Tibial nerve (tissue), 4 donors: ENCODE data around the gene ITGAL. TPM values are rescaled to one million over a fixed set of nuclear protein-coding genes. Genes with fewer than 3 reads are reported as not detected.

ENCODE experiments used
- DNase-seq, 2 donors: peaks; one replicate each; pipeline ENCODE4 v3.0.0-alpha.2; 2019; ENCODE audit warnings: low spot score in 2 of 2
- H3K27ac ChIP-seq, 4 donors: fragments of 200-600 bp; sonication (generic) in 3 of 4; one replicate each; pipeline ENCODE4 v1.5.1; 2017 to 2019; ENCODE audit warnings: mild to moderate bottlenecking in 1 of 4
- H3K27me3 ChIP-seq, 2 donors: fragments of 200-600 bp; sonication (generic) in 1 of 2; one replicate each; pipeline versions ENCODE4 v1.5.1 to v1.6.0; 2017 to 2019
- H3K36me3 ChIP-seq, 3 donors: fragments of 200-600 bp; sonication (generic); one replicate each; pipeline ENCODE4 v1.5.1; 2018 to 2019
- H3K4me1 ChIP-seq, 4 donors: fragments of 200-600 bp; sonication (generic) in 3 of 4; one replicate each; pipeline ENCODE4 v1.5.1; 2017 to 2019
- H3K4me3 ChIP-seq, 4 donors: fragments of 200-600 bp; sonication (generic) in 3 of 4; one replicate each; pipeline ENCODE4 v1.5.1; 2017 to 2019; ENCODE audit warnings: mild to moderate bottlenecking in 1 of 4, moderate library complexity in 1 of 4
- H3K9me3 ChIP-seq, 4 donors: fragments of 200-600 bp; sonication (generic) in 3 of 4; one replicate each; pipeline ENCODE4 v1.5.1; 2017 to 2019
- CTCF ChIP-seq, 5 experiments: fragments of 200-600 bp in 3 of 5; fragments of 450-650 bp in 2 of 5; sonication (generic) in 3 of 5; IDR thresholded peaks; one replicate each; pipeline ENCODE4 v1.5.1; 2016 to 2019; ENCODE audit warnings: antibody characterized with exemption in 5 of 5, mild to moderate bottlenecking in 3 of 5, moderate library complexity in 2 of 5
- EP300 ChIP-seq, 2 donors: sonication (generic); formaldehyde crosslinking; IDR thresholded peaks; one replicate each; pipeline ENCODE4 v1.6.1; 2017; ENCODE audit warnings: antibody characterized with exemption in 2 of 2, mild to moderate bottlenecking in 1 of 2
- POLR2A ChIP-seq, 2 donors: fragments of 450-650 bp; IDR thresholded peaks; one replicate each; pipeline ENCODE4 v1.6.1; 2017; ENCODE audit warnings: antibody characterized with exemption in 2 of 2, mild to moderate bottlenecking in 2 of 2, moderate library complexity in 2 of 2
- WGBS, 2 donors: methylation state at CpG; one replicate each; pipeline ENCODE4 v1.1.5; 2018; 5-methylcytosine and 5-hydroxymethylcytosine counted together
- total RNA-seq, 4 donors: library from RNA; depleted of rRNA; stranded (reverse); fragments of >200 nt; gene quantifications; one replicate each; pipeline ENCODE4 v1.1.0, GENCODE V29; 2016

The ITGAL gene
- total RNA-seq, 4 donors from 2014 or later, result 2.4 to 8.8 (median 2.9) TPM

- Histone ChIP-seq H3K4me1 (peaks cover 0 to 22% (median 0%) of the 10 kb centered on the region in 4 donors), H3K4me3 (no peak overlapping the region), H3K27ac (no peak overlapping the region), H3K9me3 (no peaks in the 10 kb centered on the region), H3K27me3 (no peaks in the 10 kb centered on the region), H3K36me3 (peaks cover 0 to 8% (median 0%) of the 10 kb centered on the region in 3 donors)
- TF ChIP-seq EP300 (IDR thresholded peaks at IDR 0.05), result no peak
- no peak for TF ChIP-seq POLR2A (IDR thresholded peaks at IDR 0.05)
- TF ChIP-seq CTCF (IDR thresholded peaks at IDR 0.05), result no peak
- 72 to 76% methylated on average over 8 of the region's 8 CpGs for WGBS, 2 donors
- DNase-seq, result no peak
These were observed 76.1 kb downstream of the ITGAL start for GRCh38 chr16:30548416-30549253.

DNA sequence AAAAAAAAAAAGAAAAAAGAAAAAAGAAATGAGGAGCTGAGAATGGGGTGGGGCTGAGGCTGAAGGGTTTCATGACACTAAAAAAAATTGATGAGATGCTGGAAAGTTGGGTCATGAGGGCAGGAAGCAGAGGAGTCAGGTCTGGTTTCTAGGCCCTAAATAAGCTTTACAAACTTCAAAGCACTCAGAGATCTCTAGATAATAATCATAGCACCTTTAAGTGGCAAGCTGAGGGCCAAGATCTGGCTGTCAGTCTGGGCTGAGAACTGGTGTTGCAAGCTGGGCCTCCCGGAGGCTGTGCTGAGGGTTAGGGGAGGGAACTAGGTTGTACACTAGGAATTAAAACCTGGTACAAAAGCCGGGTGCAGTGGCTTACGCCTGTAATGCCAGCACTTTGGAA lies 79.2 kb downstream of the ITGAL start:
- TF ChIP-seq CTCF (IDR thresholded peaks at IDR 0.05), result no peak
- TF ChIP-seq POLR2A (IDR thresholded peaks at IDR 0.05), result no peak
- TF ChIP-seq EP300 (IDR thresholded peaks at IDR 0.05), result no peak
- DNase-seq, result no peak
- H3K9me3 ChIP-seq, result no peaks in the 10 kb centered on the region
- H3K27me3 ChIP-seq, result no peaks in the 10 kb centered on the region
- 70 to 78% methylated on average over 3 of the region's 3 CpGs for WGBS, 2 donors
- H3K4me3 ChIP-seq, result no peak overlapping the region
- H3K36me3 ChIP-seq, result peaks cover 0 to 37% (median 6%) of the 10 kb centered on the region in 3 donors
- H3K4me1 ChIP-seq, result peaks cover 0 to 33% (median 0%) of the 10 kb centered on the region in 4 donors
- peak overlapping the region in 1 of 4 donors; percentile 34 for H3K27ac ChIP-seq

DNA sequence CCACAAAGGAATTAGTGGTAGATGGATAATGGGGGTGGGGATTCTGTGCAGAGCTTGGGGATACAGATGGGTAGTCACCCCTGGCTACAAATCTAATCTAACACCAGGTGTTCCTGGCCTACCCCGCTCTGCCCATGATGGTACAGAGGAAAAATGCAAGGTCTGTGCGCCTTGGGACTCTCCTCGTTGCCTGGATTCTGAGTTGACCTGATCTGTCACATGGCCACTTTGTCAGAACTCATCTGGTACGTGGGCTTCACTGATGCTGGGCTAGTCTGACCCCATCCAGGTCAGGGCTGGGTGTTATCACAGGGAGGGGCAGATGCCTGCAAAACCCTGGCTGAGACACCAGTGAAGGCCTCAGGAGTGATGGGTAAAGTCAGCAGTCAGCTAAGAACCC lies 80.4 kb downstream of the ITGAL start:
- H3K4me1 ChIP-seq, result peaks cover 0 to 41% (median 7%) of the 10 kb centered on the region in 4 donors
- no peaks in the 10 kb centered on the region for H3K27me3 ChIP-seq
- WGBS, 2 donors, result 79 to 90% methylated on average over 4 of the region's 4 CpGs
- no peaks in the 10 kb centered on the region for H3K9me3 ChIP-seq
- DNase-seq, result no peak
- H3K36me3 ChIP-seq, result peaks cover 0 to 37% (median 6%) of the 10 kb centered on the region in 3 donors
- H3K27ac ChIP-seq, result no peak overlapping the region
- H3K4me3 ChIP-seq, result no peak overlapping the region
- no peak for TF ChIP-seq POLR2A (IDR thresholded peaks at IDR 0.05)
- TF ChIP-seq CTCF (IDR thresholded peaks at IDR 0.05), result no peak
- no peak for TF ChIP-seq EP300 (IDR thresholded peaks at IDR 0.05)

DNA sequence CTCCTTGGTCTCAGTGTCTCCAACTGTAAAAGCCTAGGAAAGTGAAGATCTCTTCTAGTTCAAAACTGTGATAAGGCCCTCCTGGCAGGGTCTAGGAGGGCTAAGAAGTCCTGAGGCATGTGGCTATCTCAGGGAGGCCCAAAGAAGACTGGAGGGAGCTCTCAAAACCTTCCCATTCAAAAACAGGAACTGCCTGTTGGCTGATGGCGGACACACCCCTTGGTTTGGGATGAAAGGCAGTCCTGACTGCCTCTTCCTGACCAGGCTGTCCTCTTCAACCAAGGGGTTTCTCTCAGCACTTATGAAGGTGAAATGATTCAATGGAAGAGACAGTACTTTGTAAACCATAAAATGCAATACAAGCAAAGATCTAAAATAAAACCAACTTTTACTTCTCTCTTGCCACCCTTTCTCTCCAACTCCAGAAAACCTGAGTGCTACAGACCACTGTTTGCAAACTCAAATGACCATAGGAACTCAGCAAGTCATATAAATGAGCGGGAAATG lies 80.9 kb downstream of the ITGAL start:
- Histone ChIP-seq H3K36me3 (peaks cover 0 to 37% (median 6%) of the 10 kb centered on the region in 3 donors), H3K27me3 (no peaks in the 10 kb centered on the region), H3K27ac (no peak overlapping the region), H3K9me3 (no peaks in the 10 kb centered on the region), H3K4me3 (no peak overlapping the region), H3K4me1 (peaks cover 0 to 41% (median 7%) of the 10 kb centered on the region in 4 donors)
- TF ChIP-seq CTCF (IDR thresholded peaks at IDR 0.05), result no peak
- no peak for TF ChIP-seq POLR2A (IDR thresholded peaks at IDR 0.05)
- TF ChIP-seq EP300 (IDR thresholded peaks at IDR 0.05), result no peak
- WGBS, 2 donors, result 80 to 100% methylated on average over 2 of the region's 2 CpGs
- DNase-seq, result no peak
